ENCODE data around the gene CD36.

The CD36 gene

DNA sequence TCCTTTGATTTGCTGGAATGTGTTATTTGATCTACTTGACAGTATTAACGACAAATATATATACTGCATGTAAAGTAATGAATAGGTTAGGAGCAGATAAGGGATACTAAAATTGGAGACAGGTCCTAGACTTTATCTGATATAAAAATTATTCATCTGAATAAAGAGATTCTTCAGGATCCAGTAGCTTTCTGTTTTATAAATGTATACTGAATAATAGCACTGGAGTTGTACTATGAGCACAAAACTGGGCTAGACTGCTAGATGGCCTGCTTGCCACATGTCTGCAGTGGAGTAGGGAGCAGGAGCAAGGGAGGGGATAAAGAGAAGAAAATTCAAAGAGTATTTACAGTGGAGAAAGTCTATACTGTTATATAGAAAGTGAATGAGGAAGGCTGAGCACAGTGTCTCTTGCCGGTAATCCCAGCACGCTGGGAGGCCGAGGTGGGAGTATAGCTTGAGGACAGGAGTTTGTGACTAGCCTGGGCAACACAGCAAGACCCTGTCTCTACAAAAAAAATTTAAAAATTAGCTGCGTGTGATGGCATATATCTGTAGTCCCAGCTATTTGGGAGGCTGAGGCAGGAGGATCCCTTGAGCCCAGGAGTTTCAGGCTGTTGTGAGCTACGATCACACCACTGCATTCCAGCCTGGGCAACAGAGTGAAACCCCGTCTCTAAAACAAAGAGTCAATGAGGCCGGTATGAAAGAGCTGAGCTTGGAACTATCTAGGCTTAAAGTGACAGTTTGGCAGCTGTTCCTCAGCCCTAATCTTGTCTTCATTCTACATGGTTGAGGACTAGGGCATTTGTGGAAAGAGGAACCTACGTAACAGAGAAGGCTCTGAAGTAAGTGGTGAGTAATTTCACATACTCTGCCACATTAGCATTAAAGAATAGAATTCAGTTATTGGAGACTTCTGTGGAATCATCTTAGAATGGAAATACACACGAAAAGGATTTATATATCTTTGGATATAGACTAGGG is 41.8 kb downstream of the CD36 start:
- Histone ChIP-seq H3K4me3 (no peak overlapping the region), H3K9me3 (no peaks in the 10 kb centered on the region), H3K27ac (no peak overlapping the region), H3K4me1 (no peaks in the 10 kb centered on the region), H3K36me3 (no peaks in the 10 kb centered on the region), H3K27me3 (no peaks in the 10 kb centered on the region)
- intact Hi-C loops (cut with DNase I; ENCODE audit: low total_unique reads): no loop called here
- DNase-seq: no peak
- TF ChIP-seq, protein P1, sequence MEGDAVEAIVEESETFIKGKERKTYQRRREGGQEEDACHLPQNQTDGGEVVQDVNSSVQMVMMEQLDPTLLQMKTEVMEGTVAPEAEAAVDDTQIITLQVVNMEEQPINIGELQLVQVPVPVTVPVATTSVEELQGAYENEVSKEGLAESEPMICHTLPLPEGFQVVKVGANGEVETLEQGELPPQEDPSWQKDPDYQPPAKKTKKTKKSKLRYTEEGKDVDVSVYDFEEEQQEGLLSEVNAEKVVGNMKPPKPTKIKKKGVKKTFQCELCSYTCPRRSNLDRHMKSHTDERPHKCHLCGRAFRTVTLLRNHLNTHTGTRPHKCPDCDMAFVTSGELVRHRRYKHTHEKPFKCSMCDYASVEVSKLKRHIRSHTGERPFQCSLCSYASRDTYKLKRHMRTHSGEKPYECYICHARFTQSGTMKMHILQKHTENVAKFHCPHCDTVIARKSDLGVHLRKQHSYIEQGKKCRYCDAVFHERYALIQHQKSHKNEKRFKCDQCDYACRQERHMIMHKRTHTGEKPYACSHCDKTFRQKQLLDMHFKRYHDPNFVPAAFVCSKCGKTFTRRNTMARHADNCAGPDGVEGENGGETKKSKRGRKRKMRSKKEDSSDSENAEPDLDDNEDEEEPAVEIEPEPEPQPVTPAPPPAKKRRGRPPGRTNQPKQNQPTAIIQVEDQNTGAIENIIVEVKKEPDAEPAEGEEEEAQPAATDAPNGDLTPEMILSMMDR (IDR thresholded peaks at IDR 0.05): no peak

DNA sequence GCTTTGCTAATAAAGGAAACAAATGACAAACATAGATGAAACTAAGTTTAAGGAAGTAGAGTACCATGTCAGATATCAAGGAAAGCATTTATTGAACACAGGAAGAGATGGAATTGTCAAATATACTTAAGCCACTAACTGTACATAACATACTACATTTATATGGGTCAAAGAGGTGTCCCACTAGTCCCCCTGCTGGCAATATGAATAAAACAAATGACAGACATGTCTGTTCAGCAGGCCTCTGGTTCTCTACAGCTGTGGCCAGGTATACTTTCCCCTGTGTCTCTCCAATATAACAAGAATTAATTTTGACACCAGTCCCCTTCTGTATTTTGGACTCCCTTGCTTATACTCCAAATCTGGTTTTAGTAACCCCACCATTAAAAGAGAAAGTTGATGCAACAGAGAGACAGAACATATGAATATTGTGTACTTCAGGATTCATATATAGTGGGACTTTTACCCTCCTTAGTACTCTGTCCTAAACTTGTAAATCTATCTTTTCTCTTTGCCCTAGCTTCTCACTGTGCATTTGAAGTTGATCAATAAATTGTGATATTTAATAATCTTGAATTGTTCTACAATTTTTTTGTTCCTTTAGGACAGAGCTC is 42.9 kb downstream of the CD36 start:
- Histone ChIP-seq H3K4me3 (no peak overlapping the region), H3K4me1 (no peaks in the 10 kb centered on the region), H3K27ac (no peak overlapping the region), H3K36me3 (no peaks in the 10 kb centered on the region), H3K27me3 (no peaks in the 10 kb centered on the region), H3K9me3 (no peaks in the 10 kb centered on the region)
- no peak for DNase-seq
- TF ChIP-seq, protein P1 (IDR thresholded peaks at IDR 0.05): no peak
- intact Hi-C loops (cut with DNase I; ENCODE audit: low total_unique reads): no loop called here

DNA sequence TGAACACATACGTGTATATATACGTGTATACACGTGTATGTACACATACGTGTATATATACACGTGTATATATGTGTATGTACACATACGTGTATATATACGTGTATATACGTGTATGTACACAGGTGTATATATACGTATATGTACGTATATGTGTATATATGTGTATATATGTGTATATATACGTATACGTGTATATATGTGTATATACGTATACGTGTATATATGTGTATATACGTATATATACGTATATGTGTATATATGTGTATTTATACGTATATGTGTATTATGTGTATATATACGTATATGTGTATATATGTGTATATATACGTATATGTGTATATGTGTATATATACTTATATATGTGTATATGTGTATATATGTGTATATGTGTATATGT is 44.3 kb downstream of the CD36 start:
- no peak for DNase-seq
- Histone ChIP-seq H3K27me3 (no peaks in the 10 kb centered on the region), H3K36me3 (no peaks in the 10 kb centered on the region), H3K4me3 (no peak overlapping the region), H3K9me3 (no peaks in the 10 kb centered on the region), H3K27ac (no peak overlapping the region), H3K4me1 (no peaks in the 10 kb centered on the region)
- TF ChIP-seq, protein P1 (IDR thresholded peaks at IDR 0.05): no peak
- intact Hi-C loops (cut with DNase I; ENCODE audit: low total_unique reads): no loop called here

DNA sequence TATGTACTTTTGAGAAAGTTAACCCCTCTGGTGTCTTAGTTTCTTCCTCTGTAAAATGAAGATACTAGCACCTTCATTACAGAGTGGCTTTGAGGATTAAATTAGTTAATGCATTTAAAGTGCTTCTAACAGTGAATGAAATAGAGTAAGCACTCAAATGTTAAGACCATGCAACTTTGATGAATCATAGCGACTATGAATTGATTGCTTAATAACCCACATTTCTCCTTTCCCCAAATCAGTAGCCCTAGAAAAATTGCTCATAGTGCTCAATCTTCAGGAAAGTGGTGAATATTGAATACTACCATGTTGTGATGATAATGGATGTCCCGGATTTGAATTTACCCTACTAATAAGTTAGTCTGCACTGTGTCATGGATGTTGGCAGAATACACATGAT is 48.1 kb downstream of the CD36 start:
- no peak for DNase-seq
- TF ChIP-seq, protein P1 (IDR thresholded peaks at IDR 0.05): no peak

DNA sequence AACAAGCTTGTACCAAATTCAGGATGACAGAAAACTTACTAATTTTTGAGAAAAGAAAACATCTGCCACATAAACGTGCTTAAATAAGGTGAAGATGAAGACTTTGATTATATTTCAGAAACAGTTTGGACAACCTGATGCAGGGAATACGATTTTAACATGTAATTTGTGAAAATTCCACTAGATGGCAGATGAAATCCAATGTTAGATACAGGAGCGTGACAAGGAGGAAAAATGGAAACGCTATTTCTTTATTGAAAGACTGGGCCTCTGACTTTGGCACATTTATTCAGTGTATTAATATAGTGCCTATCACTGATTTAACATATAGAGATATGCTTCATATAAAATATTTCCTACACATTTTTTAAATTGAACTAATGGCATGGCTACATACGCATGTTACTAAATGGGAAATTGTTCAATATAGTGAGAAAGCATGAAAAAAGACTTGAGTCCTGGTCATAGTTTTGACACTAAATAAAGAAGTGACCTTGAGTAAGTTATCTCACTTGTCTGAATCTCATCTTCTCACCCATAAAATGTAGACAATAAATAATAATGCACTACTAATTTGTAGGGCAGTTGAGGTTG is 60.7 kb downstream of the CD36 start:
- Histone ChIP-seq H3K27ac (peak overlapping the region in 1 of 2 donors; percentile 27), H3K36me3 (no peaks in the 10 kb centered on the region), H3K27me3 (no peaks in the 10 kb centered on the region), H3K4me3 (no peak overlapping the region), H3K9me3 (peaks cover 0 to 4% (median 0%) of the 10 kb centered on the region in 3 donors), H3K4me1 (peaks cover 0 to 11% (median 2%) of the 10 kb centered on the region in 4 donors)
- TF ChIP-seq, protein P1 (IDR thresholded peaks at IDR 0.05): peak; percentile 58 to 85
- intact Hi-C loops (cut with DNase I; ENCODE audit: low total_unique reads): loop anchor here (2.0 kb wide), 1 partner anchor 772 kb away; no protein-coding TSS in a partner anchor
- DNase-seq: no peak

More for the DNA sequence above, 48.1 kb downstream of the CD36 start:
- no peaks in the 10 kb centered on the region for H3K36me3 ChIP-seq
- no peak overlapping the region for H3K4me3 ChIP-seq
- no peaks in the 10 kb centered on the region for H3K9me3 ChIP-seq
- no peaks in the 10 kb centered on the region for H3K27me3 ChIP-seq
- intact Hi-C loops (cut with DNase I; ENCODE audit: low total_unique reads): no loop called here
- H3K4me1 ChIP-seq: no peaks in the 10 kb centered on the region
- H3K27ac ChIP-seq: no peak overlapping the region
